Pons (tissue), 1 donor: Measurements from ENCODE around the gene ZNF438.
A peak's percentile ranks its signal among the peaks of the same experiment; 100 is the strongest.

Experiments used
- DNase-seq: peaks from one replicate; pipeline ENCODE4 v3.0.0-alpha.2; 2016; ENCODE audit warnings: low spot score

ZNF438 gene

DNA sequence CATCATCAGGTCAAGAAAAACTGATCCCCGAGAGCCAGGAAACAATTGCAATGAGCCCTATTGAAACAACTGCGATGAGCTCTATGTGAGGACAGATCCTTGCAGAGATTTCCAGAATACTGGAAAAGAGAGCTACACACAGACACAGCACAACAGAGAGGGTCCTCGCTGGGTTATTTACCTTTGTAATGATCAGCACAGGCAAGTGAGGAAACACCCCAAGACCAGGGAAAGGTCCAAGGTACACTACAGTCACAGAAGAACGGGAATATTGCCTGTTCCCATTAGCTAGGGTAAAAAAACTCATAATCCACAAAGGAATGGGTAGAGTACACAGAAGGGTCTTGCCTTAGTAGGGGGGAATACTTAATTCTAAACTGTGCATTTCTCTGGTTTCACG, 152.7 kb downstream of the ZNF438 start:
- no peak for DNase-seq

DNA sequence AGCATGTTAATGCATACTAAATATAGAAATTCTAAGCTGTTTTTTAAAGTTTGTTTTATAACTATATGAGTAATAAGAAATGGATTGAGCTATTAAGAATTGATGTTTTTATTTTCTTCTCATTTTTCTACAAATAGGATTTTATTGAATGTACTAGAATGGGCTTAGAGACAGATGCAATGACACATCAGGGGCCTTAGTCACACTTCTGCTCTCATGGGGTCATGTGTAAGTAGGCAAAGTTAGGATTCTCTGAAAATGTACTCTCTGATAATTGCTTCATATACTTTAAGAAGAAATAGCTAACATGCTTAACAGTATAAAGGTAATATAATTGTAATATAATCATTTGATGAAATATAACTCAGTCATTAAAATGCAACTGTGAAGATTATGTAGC, 154.6 kb downstream of the ZNF438 start:
- DNase-seq: no peak

DNA sequence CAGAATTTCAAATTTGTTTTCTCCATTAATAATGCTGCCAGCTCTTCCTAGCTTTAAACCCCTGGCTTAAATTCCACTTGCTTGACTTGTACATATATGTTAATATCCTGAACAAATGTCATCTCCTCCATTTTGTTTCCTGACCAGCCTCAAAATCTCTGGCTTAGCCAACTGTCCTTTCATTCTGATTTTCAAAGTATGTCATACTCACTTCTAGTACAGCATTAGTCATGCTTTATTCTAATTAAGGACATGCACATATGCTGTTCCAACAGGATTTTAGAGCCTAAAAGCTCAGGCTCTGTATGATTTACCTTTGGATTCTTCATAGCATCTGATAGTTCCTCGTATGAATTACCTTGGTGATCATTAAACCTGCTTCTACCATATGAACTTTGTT, 158.3 kb downstream of the ZNF438 start:
- no peak for DNase-seq

DNA sequence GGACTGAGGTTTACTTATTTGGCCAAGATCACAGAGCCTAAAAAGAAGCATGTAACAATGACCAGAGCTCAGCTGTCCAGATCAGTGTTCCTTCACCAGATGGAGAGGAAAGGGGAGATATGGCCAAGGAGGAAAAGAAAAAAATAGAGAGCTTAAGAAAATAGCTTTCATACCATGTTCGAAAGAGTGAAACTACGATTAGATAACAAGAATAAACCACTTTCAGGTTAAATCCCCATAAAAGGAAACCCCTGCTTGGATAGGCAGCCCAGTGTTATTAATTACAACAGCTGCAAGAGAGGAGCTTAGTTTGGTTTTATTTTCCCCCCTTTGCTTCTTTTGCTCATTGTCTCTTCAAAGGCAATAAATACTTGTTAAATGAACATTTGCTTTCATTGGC, 160.8 kb downstream of the ZNF438 start:
- DNase-seq: no peak

DNA sequence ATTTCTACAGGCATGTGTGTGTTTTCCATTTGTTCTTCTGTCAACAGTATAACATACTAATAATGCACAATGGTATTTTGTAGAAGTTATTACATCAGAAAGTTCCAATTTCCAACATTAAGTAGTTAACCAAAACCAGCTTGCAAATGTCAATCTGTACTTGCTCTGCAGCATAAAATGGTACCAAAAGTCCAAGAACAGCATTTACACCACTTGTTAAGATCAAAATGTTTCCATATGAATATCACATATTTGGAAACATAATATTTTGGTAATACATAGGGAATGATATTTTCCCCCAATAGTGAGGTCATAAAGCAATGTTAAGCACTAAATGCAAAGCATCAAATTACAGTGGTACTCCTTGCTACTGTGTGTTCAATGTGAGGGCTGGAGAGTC, 162.1 kb downstream of the ZNF438 start:
- DNase-seq: no peak

DNA sequence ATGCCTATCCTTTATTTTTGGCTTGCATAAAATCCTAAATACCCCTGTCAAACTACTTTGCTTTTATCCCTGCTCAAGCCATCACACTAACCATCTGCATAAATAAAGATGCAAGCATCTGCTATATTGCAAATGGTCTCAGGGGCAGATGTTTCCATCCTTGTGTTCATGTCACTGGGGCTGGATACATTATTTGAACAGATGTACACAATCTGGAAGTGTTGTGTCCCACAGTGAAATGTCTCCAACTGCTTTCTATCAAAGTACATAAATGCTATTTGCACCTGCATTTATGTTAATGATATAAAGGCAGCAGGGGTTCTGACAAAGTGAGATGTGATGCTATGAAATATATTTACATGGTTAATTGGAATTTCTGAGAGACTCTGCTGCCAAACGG, 163.1 kb downstream of the ZNF438 start:
- no peak for DNase-seq

DNA sequence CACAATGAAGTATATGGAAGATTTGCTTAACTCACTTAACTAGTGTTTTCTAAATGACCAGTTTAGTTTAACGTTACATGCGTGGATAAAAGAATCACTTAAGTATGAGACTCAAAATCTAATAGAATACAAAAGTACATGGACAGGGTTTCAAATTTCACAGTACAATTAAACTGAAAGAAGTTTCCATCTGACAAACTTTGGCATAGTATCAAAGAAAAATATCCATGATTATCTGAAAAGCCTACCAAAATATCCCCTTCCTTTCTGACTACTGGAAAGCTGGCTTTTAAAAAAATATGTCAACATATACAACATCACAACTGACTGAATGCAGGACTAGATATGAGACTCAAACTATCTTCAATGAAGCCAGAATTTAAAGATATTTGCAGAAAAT, 164.8 kb downstream of the ZNF438 start:
- no peak for DNase-seq

DNA sequence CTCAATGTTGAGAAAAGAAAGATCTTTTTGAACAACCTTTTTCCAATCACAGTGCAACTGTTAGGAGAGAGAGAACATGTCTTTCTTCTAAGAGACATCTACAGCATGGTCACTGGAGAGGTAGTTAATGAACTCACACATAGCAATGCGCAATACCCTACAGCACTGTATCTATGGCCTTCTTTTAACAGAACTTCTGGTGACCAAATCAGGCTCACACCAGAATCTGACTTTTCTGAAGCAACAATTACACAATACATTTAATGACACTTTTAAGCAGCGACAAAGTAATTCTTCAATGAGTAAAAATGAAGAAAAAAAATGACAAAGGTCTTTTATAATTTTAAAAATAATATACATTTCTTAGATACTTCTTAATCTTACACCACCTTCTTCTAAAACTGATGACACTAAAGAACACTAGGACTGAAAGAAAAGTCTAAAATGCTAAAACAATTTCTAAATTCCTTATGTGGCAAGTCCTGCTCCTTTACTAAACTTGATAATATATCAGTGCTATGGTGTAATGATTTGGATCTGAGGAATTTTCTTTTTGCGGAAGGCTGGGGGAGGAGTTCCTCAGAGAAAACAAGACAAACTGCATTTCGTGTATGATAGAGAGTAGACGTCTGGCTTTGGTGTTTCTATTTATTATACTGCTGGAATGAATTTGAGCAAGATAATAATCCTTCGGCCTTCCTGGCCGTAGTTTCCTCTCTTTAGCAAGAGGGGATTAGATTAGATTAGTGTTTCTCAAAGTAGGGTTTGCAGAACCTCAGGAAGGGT, 166.3 kb downstream of the ZNF438 start:
- no peak for DNase-seq

DNA sequence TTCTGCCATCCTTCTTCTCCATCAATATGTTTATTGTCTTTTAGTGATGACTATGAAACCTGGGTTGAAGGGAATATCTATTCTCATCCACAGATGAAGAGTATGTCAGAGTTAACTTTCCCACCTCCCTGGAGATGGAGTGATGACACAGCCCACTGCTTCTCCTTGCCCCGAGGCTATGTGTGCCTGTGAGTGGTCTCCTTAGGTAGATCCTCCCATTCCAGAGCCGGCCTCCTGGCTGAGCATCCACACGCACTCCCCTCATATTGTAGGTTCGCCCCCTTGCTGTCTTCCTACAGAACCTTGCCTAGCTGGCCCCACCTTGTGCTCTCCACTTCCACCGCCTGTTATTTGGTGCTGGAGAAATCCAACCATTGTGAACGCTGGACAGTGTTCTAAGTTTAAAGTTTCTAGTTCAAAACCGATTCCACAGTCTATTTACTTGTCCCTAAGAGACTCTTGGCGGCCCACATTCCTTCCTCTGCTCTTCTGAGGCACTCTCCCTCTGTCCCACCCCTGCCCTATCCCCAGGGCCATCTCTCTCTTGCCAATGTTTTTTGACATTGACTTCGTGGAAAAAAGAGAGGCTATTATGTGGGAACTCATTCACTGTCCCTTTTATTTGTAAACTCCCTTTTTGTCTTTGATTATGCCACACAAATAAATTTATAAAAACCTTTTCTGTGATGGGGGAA, 168.0 kb downstream of the ZNF438 start:
- DNase-seq: no peak

DNA sequence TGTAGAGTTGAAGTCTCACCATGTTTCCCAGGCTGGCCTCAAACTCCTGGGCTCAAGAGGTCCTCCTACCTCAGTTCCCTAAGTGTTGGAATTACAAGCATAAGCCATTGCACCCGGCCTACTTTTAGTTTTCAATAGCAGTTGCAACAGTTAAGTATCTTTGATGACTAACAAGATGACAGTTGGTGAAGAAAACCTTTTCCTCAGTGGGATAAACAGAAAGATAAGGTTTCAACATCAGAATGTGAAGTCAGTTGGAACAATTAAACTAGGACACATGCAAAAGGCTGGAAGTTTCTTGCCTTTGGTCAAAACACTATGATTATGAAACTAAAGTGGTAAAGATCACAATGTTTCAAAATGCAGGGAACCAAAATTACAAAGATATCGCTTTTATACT, 169.2 kb downstream of the ZNF438 start:
- no peak for DNase-seq

DNA sequence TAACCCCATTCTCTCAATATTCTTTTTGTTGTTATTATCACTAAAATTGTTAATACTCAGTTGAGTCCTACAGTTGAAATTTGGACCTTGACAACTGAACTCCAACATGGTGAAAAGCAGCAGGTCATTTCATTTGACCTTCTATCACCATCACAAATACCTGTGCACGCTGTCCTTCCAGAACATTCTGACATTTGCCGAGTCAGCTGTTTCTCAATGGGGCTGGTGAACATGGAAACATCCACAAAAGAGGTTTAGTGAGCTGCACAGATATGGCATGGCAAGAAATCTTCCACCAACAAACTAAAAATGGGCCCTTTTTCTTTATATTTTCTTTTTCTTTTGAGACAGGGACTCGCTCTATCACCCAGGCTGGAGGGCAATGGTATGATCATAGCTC, 169.7 kb downstream of the ZNF438 start:
- no peak for DNase-seq

DNA sequence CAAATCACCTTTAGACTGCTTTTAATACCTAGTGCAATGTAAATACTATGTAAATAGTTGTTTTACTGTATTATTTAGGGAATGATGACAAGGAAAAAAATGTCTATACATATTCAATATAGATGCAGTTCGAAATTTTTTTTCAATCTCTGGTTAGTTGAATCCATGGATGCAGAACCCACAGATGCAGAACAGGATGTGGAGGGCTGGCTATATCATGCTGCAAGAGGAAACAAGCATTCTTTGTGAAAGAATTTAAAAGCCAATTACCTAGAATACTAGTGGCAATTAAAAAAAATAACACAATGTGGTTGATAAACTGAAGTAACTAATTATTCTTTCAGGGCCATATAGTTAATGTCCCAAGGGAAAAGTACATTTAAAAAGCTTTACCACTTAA, 170.4 kb downstream of the ZNF438 start:
- DNase-seq: no peak

DNA sequence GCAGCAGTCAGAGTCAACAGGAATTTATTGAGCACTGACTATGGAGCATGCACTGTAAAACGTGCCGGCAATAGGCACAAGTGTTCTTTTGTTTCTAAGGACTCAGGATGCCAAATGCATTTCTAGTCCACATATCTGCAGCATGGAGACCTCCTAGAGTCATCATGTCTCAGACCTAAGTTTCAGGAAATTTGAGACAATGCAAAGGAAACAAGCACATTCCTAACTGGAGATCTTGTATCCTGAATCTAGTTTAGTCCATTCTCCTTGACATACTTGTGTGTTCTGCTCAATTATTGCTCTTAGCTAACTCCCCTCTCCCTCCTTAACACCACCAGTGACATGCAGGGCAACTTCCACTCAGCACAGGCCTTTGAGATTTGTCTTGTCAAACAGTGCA, 173.2 kb downstream of the ZNF438 start:
- no peak for DNase-seq

DNA sequence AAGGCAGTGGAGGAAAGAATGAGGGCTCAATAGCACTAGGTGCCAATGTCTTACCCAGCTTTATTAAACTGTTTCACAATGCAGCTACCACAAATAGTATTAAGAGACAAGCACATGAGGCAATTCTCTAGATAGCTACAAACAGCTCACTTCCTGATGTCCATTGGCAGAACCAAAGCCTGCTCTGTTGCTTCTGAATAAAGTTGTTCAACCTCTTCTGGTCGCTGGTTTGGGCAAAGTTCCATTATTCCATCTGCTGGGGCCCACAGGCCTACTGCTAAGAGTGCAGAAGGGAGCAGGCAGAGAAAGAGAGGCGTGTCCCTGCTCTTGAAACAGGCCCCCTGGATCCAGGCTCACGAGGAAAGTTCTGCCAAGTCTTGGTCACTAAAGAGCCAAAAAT, 173.9 kb downstream of the ZNF438 start:
- DNase-seq: peak; percentile 47

DNA sequence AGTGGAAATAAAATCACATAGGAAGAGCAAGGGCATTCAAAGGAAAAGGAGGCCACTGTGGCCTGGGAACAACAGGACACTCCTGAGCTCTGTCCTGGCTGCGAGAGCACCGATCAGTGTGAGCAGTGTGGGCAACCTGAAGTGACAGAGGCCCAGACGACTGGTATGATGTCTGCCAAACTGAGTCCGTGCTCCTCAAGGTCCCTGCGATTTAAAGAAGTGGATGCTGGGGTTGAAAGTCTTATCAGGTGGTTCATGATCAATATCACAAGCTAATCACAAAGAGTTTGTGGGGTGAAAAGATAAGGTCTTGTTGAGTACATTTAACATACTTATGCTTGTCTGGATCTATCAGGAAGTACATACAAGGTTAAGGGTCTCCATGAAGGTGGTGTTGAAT, 176.5 kb downstream of the ZNF438 start:
- DNase-seq: no peak

DNA sequence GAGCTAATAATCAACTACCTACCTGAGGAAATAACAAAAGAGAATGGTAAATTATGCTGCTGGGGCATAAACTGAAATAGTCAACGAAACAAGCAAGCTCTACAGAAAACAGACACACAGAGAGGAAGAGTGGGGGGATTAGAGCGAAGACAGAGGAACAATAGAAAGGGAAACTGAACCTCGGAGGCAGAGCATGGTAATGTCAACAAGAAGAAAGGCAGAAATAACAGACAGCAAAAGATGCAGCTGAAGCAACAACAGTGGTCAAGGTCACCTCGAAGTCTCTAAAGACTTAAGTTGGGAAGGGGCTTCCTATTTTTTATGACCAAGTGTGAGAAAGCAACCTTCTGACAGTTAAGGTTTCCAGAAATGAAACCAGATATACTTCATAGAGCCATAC, 177.0 kb downstream of the ZNF438 start:
- DNase-seq: no peak

DNA sequence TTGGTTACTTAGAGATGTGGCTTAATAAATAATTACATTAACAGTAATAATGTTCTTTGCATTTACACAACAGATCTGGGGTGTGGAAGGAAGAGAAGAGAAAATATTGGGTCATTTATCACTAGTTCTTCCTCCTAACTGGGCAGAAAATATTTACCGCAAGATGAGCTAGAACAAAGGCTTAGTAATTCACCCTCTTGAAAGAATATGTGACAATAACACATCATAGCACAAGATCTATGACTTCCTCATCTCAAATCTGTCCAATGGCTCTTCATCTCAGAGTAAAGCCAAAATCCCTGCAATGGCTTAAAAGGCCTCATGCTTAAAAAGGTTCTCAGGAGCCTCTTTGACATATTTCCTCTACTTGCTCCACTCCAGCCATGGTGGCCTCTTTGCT, 178.6 kb downstream of the ZNF438 start:
- DNase-seq: no peak

DNA sequence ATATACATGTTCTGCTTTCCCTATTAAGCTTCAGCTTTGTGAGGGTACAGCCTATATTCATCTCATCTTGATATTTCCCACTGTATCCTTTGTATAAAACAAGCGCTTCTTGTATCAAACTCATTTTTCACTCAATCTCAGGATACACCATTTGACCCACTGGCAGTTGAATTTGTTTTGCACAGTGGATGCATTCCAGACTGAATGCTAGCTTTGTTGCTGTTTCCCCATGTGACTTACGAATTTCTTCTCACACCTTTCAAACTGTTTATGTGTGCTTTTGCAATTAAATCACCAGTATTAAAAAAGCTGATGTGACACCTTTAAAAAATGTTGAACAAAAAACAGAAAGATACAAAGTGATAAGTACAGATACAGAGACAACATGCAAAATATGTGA, 180.9 kb downstream of the ZNF438 start:
- no peak for DNase-seq

DNA sequence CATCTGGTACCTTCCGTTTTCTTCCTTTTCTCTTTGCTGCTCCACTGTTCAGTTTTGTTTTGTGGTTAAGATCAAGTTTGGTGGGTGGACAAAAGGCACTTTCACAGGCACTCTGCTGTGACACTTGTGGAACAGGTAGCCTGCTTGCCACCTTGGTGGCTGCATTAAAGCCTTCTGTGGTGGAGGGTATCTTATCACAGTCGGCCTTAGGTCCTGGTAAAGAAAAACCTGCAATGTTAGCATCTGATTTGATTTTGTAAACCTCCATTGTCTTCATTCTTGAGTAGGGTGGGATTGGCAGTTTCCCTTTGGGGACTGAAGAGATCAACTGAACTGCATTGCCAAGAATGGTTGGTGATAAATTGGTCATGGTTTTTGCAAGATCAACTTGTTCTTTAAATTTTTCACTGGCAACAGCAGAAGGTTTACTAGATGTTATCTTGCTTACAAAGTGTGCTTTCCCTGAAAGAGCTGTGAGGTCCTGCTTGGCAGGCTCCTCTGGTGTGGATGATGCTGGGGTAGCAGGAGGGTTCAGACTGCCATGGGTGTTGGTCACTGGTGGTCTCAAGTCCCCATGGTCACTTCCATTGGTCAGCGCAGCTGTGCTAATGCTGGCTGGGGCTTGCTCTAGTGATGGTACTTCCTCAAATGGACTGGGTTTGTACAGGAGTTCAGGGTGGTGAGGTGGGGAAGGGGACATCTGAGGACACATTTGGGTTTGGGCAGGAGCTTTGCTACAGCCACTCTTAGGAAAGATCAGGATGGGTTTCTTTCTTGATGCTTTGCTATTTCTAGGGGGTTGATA, 182.2 kb downstream of the ZNF438 start:
- no peak for DNase-seq

DNA sequence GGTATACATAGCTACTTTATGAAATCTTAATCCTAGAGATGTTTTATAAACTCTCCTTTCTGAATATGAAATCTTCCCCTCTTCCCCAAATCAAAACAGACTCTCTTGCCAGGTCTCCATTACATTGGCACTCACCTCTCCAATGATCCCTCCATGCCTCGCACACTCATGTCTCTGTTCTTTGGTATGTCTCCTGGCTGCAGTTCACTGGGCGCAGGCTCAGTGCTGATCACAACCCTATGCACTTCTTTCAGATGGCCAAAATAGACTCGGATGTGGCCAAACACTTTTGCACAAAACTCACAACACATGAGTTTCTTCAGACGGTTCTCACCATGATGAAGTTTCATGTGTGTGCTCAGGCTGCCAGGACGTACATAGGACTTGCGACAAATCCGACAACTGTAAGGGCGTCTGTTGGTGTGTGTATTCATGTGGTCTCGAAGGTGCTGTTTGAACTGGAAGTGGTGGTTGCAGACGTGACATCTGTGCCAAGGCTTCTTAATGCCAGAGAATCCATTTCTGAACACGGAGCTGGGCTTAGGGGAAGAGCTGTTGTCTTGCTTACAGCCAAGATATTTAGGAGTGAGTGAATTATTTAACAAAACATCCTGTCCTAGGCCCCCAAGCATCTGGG, 183.2 kb downstream of the ZNF438 start:
- no peak for DNase-seq

DNA sequence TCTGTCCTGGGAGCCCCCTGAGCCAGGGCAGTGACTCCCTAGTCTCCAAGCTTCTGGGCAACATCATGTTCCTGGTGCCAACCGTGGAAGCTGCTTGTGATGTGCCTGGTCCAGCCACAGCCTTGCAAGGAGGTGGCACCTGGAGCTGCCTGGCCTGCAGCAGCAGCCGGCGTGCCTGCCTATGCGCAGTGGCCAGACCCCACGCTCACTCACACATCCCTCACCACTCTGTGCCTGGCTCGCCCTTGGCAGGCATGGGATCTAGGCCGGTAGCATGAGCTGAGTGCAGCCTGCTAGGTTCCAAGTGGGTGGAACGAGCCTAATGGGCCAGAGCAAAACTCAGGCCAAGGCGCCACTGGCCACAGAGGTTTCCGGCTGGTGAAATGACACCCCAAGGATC, 184.0 kb downstream of the ZNF438 start:
- no peak for DNase-seq

DNA sequence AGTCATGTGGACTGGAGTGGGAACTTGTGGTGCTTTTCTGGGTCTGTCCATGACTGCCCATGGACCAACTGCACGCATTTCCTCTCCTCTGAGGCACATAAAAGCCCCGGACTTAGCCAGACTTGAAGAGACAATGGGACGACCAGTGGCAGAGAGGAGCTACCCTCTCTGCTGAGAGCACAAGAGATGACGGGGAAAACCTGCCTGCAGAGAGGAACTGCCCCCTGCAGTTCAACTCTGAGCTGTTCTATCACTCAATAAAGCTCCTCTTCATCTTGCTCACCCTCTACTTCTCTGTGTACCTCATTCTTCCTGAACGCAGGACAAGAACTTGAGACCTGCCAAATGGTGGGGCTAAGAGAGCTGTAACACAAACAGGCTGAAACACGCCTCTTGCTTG, 184.5 kb downstream of the ZNF438 start:
- DNase-seq: no peak

DNA sequence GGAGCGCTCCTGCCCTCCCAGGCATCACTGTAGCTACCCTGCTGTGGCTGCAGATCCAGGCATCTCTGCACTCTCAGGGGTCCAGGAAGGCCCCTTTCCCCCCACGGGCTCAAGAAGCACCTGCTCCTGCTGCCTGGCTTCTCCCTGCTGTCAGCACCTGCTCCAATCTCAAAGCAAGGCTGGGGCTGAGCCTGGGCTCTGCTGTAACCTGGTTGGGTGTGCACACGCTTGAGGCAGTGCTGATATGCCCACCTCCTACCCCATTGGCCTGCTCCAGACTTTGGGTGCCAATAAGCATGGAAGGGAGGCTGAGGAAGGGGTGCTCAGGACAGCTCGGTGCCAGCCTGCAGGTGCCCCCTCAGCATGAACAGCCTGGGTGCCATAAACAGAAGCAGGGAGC, 185.0 kb downstream of the ZNF438 start:
- DNase-seq: no peak
